Measurements from ENCODE around the gene BLID.

The BLID gene

GRCh38 chr11:122115524-122116379 is at the start of gene BLID:
TSS of gene BLID (minus strand) at chr11:122116215. CDS start at chr11:122115922, 293 bp downstream.
- DNase-seq (ENCODE audit: low spot score) = peak; percentile 86

GRCh38 chr11:122163053-122163819 is 47.2 kb upstream of the BLID start:
- DNase-seq (ENCODE audit: low spot score) = no peak

- no peak for DNase-seq (ENCODE audit: low spot score)
These were observed 46.1 kb upstream of the BLID start for GRCh38 chr11:122162095-122162494.

GRCh38 chr11:122160841-122161590 is 45.0 kb upstream of the BLID start:
- DNase-seq (ENCODE audit: low spot score) = no peak

GRCh38 chr11:122159861-122160260 is 43.8 kb upstream of the BLID start:
- no peak for DNase-seq (ENCODE audit: low spot score)

GRCh38 chr11:122159173-122159721 is 43.2 kb upstream of the BLID start:
- DNase-seq (ENCODE audit: low spot score) = peak; percentile 84

- DNase-seq (ENCODE audit: low spot score) = no peak
These were observed 42.2 kb upstream of the BLID start for GRCh38 chr11:122158171-122158570.

GRCh38 chr11:122157653-122158161 is 41.7 kb upstream of the BLID start:
- DNase-seq (ENCODE audit: low spot score) = peak; percentile 75

GRCh38 chr11:122156940-122157382 is 40.9 kb upstream of the BLID start:
- peak; percentile 83 for DNase-seq (ENCODE audit: low spot score)

GRCh38 chr11:122155765-122156527 is 39.9 kb upstream of the BLID start:
- DNase-seq (ENCODE audit: low spot score) = peak; percentile 67

GRCh38 chr11:122154994-122155393 is 39.0 kb upstream of the BLID start:
- no peak for DNase-seq (ENCODE audit: low spot score)

- peak; percentile 55 for DNase-seq (ENCODE audit: low spot score)
These were observed 38.2 kb upstream of the BLID start for GRCh38 chr11:122154227-122154626.

GRCh38 chr11:122153746-122154145 is 37.7 kb upstream of the BLID start:
- DNase-seq (ENCODE audit: low spot score) = peak; percentile 70

GRCh38 chr11:122150216-122151124 is 34.5 kb upstream of the BLID start:
- DNase-seq (ENCODE audit: low spot score) = no peak

GRCh38 chr11:122149202-122149601 is 33.2 kb upstream of the BLID start:
- no peak for DNase-seq (ENCODE audit: low spot score)

- no peak for DNase-seq (ENCODE audit: low spot score)
These were observed 30.5 kb upstream of the BLID start for GRCh38 chr11:122146475-122146874.

- DNase-seq (ENCODE audit: low spot score) = no peak
These were observed 29.8 kb upstream of the BLID start for GRCh38 chr11:122145715-122146274.

- DNase-seq (ENCODE audit: low spot score) = no peak
These were observed 28.7 kb upstream of the BLID start for GRCh38 chr11:122144752-122145151.

- peak; percentile 94 for DNase-seq (ENCODE audit: low spot score)
These were observed 25.7 kb upstream of the BLID start for GRCh38 chr11:122141725-122142124.

GRCh38 chr11:122140500-122140899 is 24.5 kb upstream of the BLID start:
- DNase-seq (ENCODE audit: low spot score) = no peak
